Epithelial cell of proximal tubule (primary cell): ENCODE measurements around the gene ISM1. TPM values are rescaled to one million over a fixed set of nuclear protein-coding genes. Genes with fewer than 3 reads are reported as not detected.

Experiments
- DNase-seq: peaks from one replicate; pipeline ENCODE4 v3.0.0-alpha.2; 2011; ENCODE audit warnings: low read depth
- H3K4me3 ChIP-seq: 2 replicates; pipeline ENCODE4 v1.5.1; 2011; ENCODE audit warnings: low read depth, mild to moderate bottlenecking, low read length
- CTCF ChIP-seq: conservative IDR thresholded peaks from 2 replicates; pipeline ENCODE4 v1.5.1; 2012; ENCODE audit warnings: low read depth, mild to moderate bottlenecking, low read length
- total RNA-seq: library from RNA; depleted of rRNA; stranded (reverse); fragments of >200 nt; gene quantifications from 2 replicates; pipeline ENCODE4 v1.2.3, GENCODE V29; 2015

The ISM1 gene
- total RNA-seq, 1 donor from 2014 or later, result 0.06 TPM

- no peak for TF ChIP-seq CTCF
- DNase-seq, result no peak
Observed at GRCh38 chr20:13187899-13188298, 33.2 kb upstream of the ISM1 start.

GRCh38 chr20:13199279-13199678 is 21.8 kb upstream of the ISM1 start:
- no peak for DNase-seq
- no peak for TF ChIP-seq CTCF
- no peak overlapping the region for H3K4me3 ChIP-seq

More at GRCh38 chr20:13187899-13188298, 33.2 kb upstream of the ISM1 start:
- H3K4me3 ChIP-seq, result no peak overlapping the region

GRCh38 chr20:13200767-13201500 is 20.1 kb upstream of the ISM1 start:
- H3K4me3 ChIP-seq, result no peak overlapping the region
- no peak for TF ChIP-seq CTCF

GRCh38 chr20:13202565-13202964 is 18.5 kb upstream of the ISM1 start:
- no peak for DNase-seq
- TF ChIP-seq CTCF, result no peak
- H3K4me3 ChIP-seq, result no peak overlapping the region

More at GRCh38 chr20:13200767-13201500, 20.1 kb upstream of the ISM1 start:
- DNase-seq, result no peak

GRCh38 chr20:13205425-13205824 is 15.6 kb upstream of the ISM1 start:
- no peak overlapping the region for H3K4me3 ChIP-seq
- no peak for DNase-seq
- TF ChIP-seq CTCF, result no peak

DNA sequence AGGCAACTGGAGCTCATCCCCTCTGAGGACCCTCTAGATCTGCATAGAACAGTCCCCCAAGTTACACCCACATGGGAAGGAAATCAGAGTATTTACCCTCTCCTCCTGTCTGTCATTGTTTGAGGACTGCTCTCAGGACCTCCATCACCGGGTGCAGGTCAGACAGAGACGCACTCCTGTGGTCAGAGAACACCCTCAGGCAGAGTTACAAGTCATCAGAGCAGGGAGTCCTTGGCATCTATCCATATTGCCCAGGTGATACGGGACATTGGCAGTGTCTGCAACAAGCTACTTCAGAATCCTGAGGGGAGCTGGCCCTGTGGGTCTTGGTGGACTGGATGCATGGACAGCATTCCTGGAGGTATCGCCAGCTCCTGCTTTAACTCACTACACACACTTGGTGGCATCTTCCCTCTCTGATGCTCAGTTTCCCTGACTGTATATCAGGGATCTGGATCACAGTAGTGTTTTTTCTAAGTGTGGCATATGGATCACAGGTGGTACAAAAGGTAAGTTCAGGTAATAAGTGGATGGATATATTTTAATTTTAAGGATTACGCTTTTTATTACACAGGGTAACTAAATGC is 15.1 kb upstream of the ISM1 start:
- no peak for DNase-seq
- TF ChIP-seq CTCF, result no peak
- no peak overlapping the region for H3K4me3 ChIP-seq

DNA sequence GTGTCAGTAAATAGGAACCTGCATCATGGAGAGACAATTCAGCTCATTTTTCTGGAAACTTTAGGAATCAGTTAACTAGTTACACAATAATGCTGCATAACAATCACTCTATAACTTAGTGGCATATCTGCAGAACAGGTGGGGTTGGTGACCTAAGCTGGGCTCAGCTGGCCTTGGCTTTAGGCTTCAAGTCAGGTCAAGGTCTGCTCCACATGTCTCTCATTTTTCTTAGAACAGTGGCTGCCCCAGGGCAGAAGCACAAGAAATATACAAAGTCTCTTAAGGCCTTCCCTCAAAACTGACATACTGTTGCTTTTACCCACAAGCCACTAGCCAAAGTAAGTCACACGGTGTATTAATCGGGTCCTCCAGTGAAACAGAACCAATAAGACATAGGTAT is 14.1 kb upstream of the ISM1 start:
- TF ChIP-seq CTCF, result no peak
- no peak for DNase-seq

More for the DNA sequence above, 14.1 kb upstream of the ISM1 start:
- no peak overlapping the region for H3K4me3 ChIP-seq
